Measurements from ENCODE around the gene RPTOR.

RPTOR gene

GRCh38 chr17:80953471-80954315 is 409.1 kb downstream of the RPTOR start:
- Histone ChIP-seq H3K4me1 (ENCODE audit: insufficient read depth, low read length) (no peaks in the 10 kb centered on the region), H3K79me2 (ENCODE audit: insufficient read depth, low read length) (no peaks in the 10 kb centered on the region), H3K4me2 (ENCODE audit: insufficient read depth, low read length) (no peak overlapping the region), H2AFZ (ENCODE audit: low read depth, low read length) (no peak overlapping the region), H3K9me3 (ENCODE audit: insufficient read depth, low read length, severe bottlenecking) (no peaks in the 10 kb centered on the region), H3K9ac (ENCODE audit: low read depth, low read length) (no peak overlapping the region), H3K4me3 (ENCODE audit: low read depth in 1 of 2, low read length in 2 of 2) (no peak overlapping the region), H4K20me1 (ENCODE audit: insufficient read depth, low read length) (no peaks in the 10 kb centered on the region), H3K27me3 (ENCODE audit: insufficient read depth, low read length, poor library complexity) (no peaks in the 10 kb centered on the region), H3K27ac (ENCODE audit: low read length) (no peak overlapping the region), H3K36me3 (ENCODE audit: insufficient read depth, low read length) (peaks cover 50% of the 10 kb centered on the region)
- no peak for DNase-seq
- TF ChIP-seq EZH2 (IDR thresholded peaks at IDR 0.05; ENCODE audit: borderline replicate concordance, low read depth, low read length, severe bottlenecking) (no peak), CTCF (IDR thresholded peaks at IDR 0.05; ENCODE audit: borderline replicate concordance, extremely low read depth, low read length, poor library complexity, severe bottlenecking) (no peak)
- ATAC-seq (ENCODE audit: insufficient read depth, low read depth) = no peak

GRCh38 chr17:80955078-80955477 is 410.4 kb downstream of the RPTOR start:
- Histone ChIP-seq H3K4me2 (ENCODE audit: insufficient read depth, low read length) (no peak overlapping the region), H3K36me3 (ENCODE audit: insufficient read depth, low read length) (peaks cover 41% of the 10 kb centered on the region)

GRCh38 chr17:80955671-80956280 is 411.1 kb downstream of the RPTOR start:
- Histone ChIP-seq H3K9ac (ENCODE audit: low read depth, low read length) (no peak overlapping the region), H3K4me1 (ENCODE audit: insufficient read depth, low read length) (no peaks in the 10 kb centered on the region), H3K79me2 (ENCODE audit: insufficient read depth, low read length) (no peaks in the 10 kb centered on the region), H3K4me3 (ENCODE audit: low read depth in 1 of 2, low read length in 2 of 2) (no peak overlapping the region), H3K27ac (ENCODE audit: low read length) (no peak overlapping the region), H3K36me3 (ENCODE audit: insufficient read depth, low read length) (peaks cover 40% of the 10 kb centered on the region), H3K9me3 (ENCODE audit: insufficient read depth, low read length, severe bottlenecking) (no peaks in the 10 kb centered on the region), H3K4me2 (ENCODE audit: insufficient read depth, low read length) (no peak overlapping the region), H2AFZ (ENCODE audit: low read depth, low read length) (no peak overlapping the region), H4K20me1 (ENCODE audit: insufficient read depth, low read length) (no peaks in the 10 kb centered on the region; the same call in 1 of the 2 replicates), H3K27me3 (ENCODE audit: insufficient read depth, low read length, poor library complexity) (no peaks in the 10 kb centered on the region)
- ATAC-seq (ENCODE audit: insufficient read depth, low read depth) (no peak), DNase-seq (no peak)
- TF ChIP-seq EZH2 (IDR thresholded peaks at IDR 0.05; ENCODE audit: borderline replicate concordance, low read depth, low read length, severe bottlenecking) = no peak
- no peak for TF ChIP-seq CTCF (IDR thresholded peaks at IDR 0.05; ENCODE audit: borderline replicate concordance, extremely low read depth, low read length, poor library complexity, severe bottlenecking)

More at GRCh38 chr17:80955078-80955477, 410.4 kb downstream of the RPTOR start:
- no peaks in the 10 kb centered on the region for H3K27me3 ChIP-seq (ENCODE audit: insufficient read depth, low read length, poor library complexity)
- DNase-seq (no peak), ATAC-seq (ENCODE audit: insufficient read depth, low read depth) (no peak)
- H3K27ac ChIP-seq (ENCODE audit: low read length) = no peak overlapping the region
- no peaks in the 10 kb centered on the region for H3K9me3 ChIP-seq (ENCODE audit: insufficient read depth, low read length, severe bottlenecking)
- H3K79me2 ChIP-seq (ENCODE audit: insufficient read depth, low read length) = no peaks in the 10 kb centered on the region
- H4K20me1 ChIP-seq (ENCODE audit: insufficient read depth, low read length) = no peaks in the 10 kb centered on the region; the same call in 1 of the 2 replicates
- H3K9ac ChIP-seq (ENCODE audit: low read depth, low read length) = no peak overlapping the region
- no peak overlapping the region for H3K4me3 ChIP-seq (ENCODE audit: low read depth in 1 of 2, low read length in 2 of 2)
- H3K4me1 ChIP-seq (ENCODE audit: insufficient read depth, low read length) = no peaks in the 10 kb centered on the region
- no peak for TF ChIP-seq EZH2 (IDR thresholded peaks at IDR 0.05; ENCODE audit: borderline replicate concordance, low read depth, low read length, severe bottlenecking)
- TF ChIP-seq CTCF (IDR thresholded peaks at IDR 0.05; ENCODE audit: borderline replicate concordance, extremely low read depth, low read length, poor library complexity, severe bottlenecking) = no peak
- no peak overlapping the region for H2AFZ ChIP-seq (ENCODE audit: low read depth, low read length)
